Kidney epithelial cell (primary cell): Measurements from ENCODE around the gene ADARB1. TPM values are rescaled to one million over a fixed set of nuclear protein-coding genes. Genes with fewer than 3 reads are reported as not detected.
"Not testable (repeated sequence)": the region's sequence is repeated elsewhere in the genome, so short reads cannot be mapped to it uniquely, and the experiment has no call there.

Experiments
- DNase-seq: peaks from one replicate; pipeline ENCODE4 v3.0.0-alpha.2; 2010; ENCODE audit warnings: low read depth
- H3K27me3 ChIP-seq: 2 replicates; pipeline ENCODE4 v1.6.0; 2011; ENCODE audit warnings: low read length; ENCODE audit not compliant: control insufficient read depth, insufficient read depth
- H3K36me3 ChIP-seq: 2 replicates; pipeline ENCODE4 v1.5.1; 2011; ENCODE audit warnings: low read length; ENCODE audit not compliant: control insufficient read depth, insufficient read depth
- H3K4me3 ChIP-seq: 2 replicates; pipeline ENCODE4 v1.5.1; 2011; ENCODE audit warnings: low read depth, mild to moderate bottlenecking, control low read depth, low read length
- total RNA-seq: library from RNA; depleted of rRNA; stranded (reverse); fragments of >200 nt; gene quantifications from 2 replicates; pipeline ENCODE4 v1.2.3, GENCODE V29; 2015
- TF ChIP-seq, protein P1 (sequence below): IDR thresholded peaks from 2 replicates; pipeline ENCODE4 v1.5.1; 2011; ENCODE audit warnings: mild to moderate bottlenecking, moderate library complexity, low read length, control low read depth, inconsistent platforms; ENCODE audit not compliant: insufficient read depth, poor library complexity, severe bottlenecking

The ADARB1 gene
- total RNA-seq, 1 donor from 2014 or later = 6.9 TPM

DNA sequence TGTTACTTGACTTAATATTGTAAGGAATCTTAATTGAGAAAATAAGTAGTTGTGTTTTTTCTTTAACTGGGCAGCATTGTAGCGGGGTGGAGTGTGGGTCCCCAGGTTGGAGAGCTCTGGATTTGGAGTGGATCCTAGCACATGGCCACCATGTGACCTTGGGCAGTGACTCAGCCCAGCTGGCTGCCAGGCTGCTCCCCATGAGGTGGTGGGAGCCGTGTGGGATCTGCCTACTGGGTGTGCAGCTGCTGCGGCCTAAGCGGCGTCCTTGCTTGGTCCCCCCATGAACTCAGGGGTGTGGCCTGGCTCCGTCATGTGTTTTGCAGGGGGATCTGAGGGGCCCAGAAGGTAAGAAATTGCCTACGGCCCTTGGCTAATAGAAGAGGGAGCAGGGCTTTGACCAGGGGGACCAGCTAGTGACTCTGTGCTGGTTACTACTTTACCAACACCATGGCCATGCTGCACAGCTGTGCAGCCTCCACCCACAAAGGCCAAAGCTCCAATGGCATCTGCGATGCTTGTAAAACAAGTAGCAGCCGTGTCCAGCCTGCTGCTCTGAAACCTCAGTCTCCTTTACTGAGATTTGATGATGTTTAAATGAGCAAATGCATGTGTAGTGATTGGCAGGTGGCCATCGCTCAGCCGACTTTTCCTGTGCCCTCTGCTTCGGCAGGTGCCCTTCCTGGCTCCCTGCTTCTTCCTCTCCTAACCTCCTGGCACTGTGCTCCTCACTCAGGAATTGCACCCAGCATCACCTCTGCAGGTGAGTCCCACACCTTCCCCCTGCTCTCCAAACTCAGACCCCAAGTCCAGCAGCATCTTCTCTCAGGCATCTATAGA, 68.3 kb downstream of the ADARB1 start:
- H3K4me3 ChIP-seq = no peak overlapping the region
- DNase-seq = no peak
- peaks cover under 1% of the 10 kb centered on the region for H3K27me3 ChIP-seq
- H3K36me3 ChIP-seq = no peaks in the 10 kb centered on the region
- TF ChIP-seq, protein P1, sequence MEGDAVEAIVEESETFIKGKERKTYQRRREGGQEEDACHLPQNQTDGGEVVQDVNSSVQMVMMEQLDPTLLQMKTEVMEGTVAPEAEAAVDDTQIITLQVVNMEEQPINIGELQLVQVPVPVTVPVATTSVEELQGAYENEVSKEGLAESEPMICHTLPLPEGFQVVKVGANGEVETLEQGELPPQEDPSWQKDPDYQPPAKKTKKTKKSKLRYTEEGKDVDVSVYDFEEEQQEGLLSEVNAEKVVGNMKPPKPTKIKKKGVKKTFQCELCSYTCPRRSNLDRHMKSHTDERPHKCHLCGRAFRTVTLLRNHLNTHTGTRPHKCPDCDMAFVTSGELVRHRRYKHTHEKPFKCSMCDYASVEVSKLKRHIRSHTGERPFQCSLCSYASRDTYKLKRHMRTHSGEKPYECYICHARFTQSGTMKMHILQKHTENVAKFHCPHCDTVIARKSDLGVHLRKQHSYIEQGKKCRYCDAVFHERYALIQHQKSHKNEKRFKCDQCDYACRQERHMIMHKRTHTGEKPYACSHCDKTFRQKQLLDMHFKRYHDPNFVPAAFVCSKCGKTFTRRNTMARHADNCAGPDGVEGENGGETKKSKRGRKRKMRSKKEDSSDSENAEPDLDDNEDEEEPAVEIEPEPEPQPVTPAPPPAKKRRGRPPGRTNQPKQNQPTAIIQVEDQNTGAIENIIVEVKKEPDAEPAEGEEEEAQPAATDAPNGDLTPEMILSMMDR = no peak

GRCh38 chr21:45143855-45144254, 69.5 kb downstream of the ADARB1 start:
- Histone ChIP-seq H3K36me3 (no peaks in the 10 kb centered on the region), H3K4me3 (no peak overlapping the region), H3K27me3 (peaks cover 2% of the 10 kb centered on the region)
- TF ChIP-seq, protein P1 = no peak
- no peak for DNase-seq

GRCh38 chr21:45145146-45145545, 70.8 kb downstream of the ADARB1 start:
- TF ChIP-seq, protein P1 = no peak
- H3K36me3 ChIP-seq = no peaks in the 10 kb centered on the region
- H3K4me3 ChIP-seq = no peak overlapping the region
- H3K27me3 ChIP-seq = peaks cover 2% of the 10 kb centered on the region
- DNase-seq = no peak

GRCh38 chr21:45145846-45146245, 71.5 kb downstream of the ADARB1 start:
- H3K36me3 ChIP-seq, H3K27me3 ChIP-seq, H3K4me3 ChIP-seq, DNase-seq: not testable (repeated sequence)

GRCh38 chr21:45146306-45146705, 71.9 kb downstream of the ADARB1 start:
- Histone ChIP-seq H3K36me3 (no peaks in the 10 kb centered on the region), H3K4me3 (no peak overlapping the region), H3K27me3 (peaks cover 2% of the 10 kb centered on the region)
- TF ChIP-seq, protein P1 = no peak
- DNase-seq = no peak

DNA sequence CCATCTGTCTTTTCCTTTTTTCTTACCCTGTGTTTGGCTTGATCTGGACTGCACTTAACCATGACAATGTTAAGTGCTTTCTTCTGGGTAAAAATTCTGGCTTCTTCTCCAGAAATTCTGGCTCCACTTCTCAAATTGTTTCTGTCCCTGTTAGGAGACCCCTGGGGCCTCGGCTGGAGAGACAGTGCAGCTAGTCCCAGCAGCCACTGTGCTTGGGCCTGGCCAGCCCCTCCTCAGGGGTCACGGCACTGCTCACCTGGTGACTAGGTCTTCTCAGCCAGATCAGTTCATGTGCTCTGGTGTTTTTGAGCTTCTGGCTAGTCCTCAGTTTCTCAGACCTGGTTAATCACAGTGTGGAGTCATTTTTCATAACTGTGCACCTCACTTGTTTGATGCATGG, 72.4 kb downstream of the ADARB1 start:
- Histone ChIP-seq H3K36me3 (no peaks in the 10 kb centered on the region), H3K4me3 (no peak overlapping the region), H3K27me3 (peaks cover 2% of the 10 kb centered on the region)
- DNase-seq = no peak
- TF ChIP-seq, protein P1 = no peak
